ENCODE data around the gene GOLGA1. TPM values are rescaled to one million over a fixed set of nuclear protein-coding genes. Genes with fewer than 3 reads are reported as not detected.
A peak's percentile ranks its signal among the peaks of the same experiment; 100 is the strongest.
"Not testable (repeated sequence)": the region's sequence is repeated elsewhere in the genome, so short reads cannot be mapped to it uniquely, and the experiment has no call there.

GOLGA1 gene
- total RNA-seq, 2 experiments from 2014 or later: 19.0 to 19.2 TPM

DNA sequence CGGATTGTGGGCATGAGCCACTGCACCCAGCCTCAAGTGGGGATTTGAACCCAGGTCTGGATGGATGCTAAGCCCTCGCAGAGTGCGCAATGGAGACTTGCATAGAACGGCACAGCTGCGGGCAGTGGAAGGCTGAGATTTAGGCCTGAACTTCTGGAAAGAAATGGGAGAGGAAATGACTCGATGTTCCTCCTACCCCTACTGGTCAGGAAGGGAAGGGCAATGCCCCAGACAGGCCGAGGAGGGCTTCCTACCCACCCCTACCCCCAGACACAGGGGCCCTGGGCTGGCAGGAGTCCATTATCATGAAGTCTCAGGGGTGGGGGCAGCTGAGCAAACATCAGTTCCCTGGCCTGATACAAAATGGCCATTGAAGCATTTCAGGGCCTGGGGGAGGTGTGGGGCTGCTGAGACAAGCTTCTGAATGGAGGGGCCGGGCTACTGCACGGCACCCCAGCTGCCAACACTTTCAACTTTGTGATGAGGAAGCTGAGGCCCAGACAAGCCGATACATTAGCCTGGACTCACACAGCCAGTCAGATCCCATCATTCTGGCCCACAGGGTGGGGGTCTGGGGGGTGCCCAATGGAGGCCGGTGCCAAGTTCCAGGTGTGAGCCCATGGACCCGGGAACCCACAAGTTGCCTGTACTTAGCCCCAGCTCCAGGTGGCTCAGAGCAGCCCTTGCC lies 101.1 kb downstream of the GOLGA1 start:
- TF ChIP-seq, protein P1, sequence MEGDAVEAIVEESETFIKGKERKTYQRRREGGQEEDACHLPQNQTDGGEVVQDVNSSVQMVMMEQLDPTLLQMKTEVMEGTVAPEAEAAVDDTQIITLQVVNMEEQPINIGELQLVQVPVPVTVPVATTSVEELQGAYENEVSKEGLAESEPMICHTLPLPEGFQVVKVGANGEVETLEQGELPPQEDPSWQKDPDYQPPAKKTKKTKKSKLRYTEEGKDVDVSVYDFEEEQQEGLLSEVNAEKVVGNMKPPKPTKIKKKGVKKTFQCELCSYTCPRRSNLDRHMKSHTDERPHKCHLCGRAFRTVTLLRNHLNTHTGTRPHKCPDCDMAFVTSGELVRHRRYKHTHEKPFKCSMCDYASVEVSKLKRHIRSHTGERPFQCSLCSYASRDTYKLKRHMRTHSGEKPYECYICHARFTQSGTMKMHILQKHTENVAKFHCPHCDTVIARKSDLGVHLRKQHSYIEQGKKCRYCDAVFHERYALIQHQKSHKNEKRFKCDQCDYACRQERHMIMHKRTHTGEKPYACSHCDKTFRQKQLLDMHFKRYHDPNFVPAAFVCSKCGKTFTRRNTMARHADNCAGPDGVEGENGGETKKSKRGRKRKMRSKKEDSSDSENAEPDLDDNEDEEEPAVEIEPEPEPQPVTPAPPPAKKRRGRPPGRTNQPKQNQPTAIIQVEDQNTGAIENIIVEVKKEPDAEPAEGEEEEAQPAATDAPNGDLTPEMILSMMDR (conservative IDR thresholded peaks at IDR 0.05; ENCODE audit: low read length): peak; percentile 69
- TF ChIP-seq EZH2phosphoT487 (IDR thresholded peaks at IDR 0.05; ENCODE audit: borderline replicate concordance, low read depth, low read length): no peak
- Histone ChIP-seq H3K4me1 (ENCODE audit: insufficient read depth, low read length, poor library complexity, severe bottlenecking) (no peaks in the 10 kb centered on the region), H3K79me2 (ENCODE audit: insufficient read depth, low read depth, low read length) (no peaks in the 10 kb centered on the region), H3K9me2 (ENCODE audit: insufficient read depth, low read length) (no peaks in the 10 kb centered on the region), H3K27ac (ENCODE audit: low read depth, low read length, poor library complexity, severe bottlenecking) (no peak overlapping the region), H3K4me2 (ENCODE audit: low read length) (no peak overlapping the region), H3K9me3 (ENCODE audit: low read length) (no peaks in the 10 kb centered on the region), H4K20me1 (ENCODE audit: insufficient read depth, low read length) (no peaks in the 10 kb centered on the region), H2AFZ (ENCODE audit: low read length) (no peak overlapping the region), H3K4me3 (ENCODE audit: low read depth, low read length, poor library complexity, severe bottlenecking) (no peak overlapping the region), H3K36me3 (ENCODE audit: insufficient read depth, low read length) (no peaks in the 10 kb centered on the region)
- peak; percentile 46 for DNase-seq (ENCODE audit: low spot score)
- intact Hi-C loops (cut with micrococcal nuclease; ENCODE audit: unreplicated experiment): no loop called here
- ChIA-PET POLR2A (interaction anchor here (1.1 kb wide), 1 partner anchor 9 kb away, joined by 3 read pairs; no protein-coding TSS in a partner anchor), CTCF (ENCODE audit: unreplicated experiment) (interaction anchor here (0.6 to 1.2 kb wide), 3 partner anchors 9 to 67 kb away, joined by 3 to 5 read pairs (median 5); no protein-coding TSS in a partner anchor)
- BruUV-seq (replicated peaks): no TSS peak

GRCh38 chr9:124838567-124839275 lies 102.2 kb downstream of the GOLGA1 start:
- H3K4me1 ChIP-seq (ENCODE audit: insufficient read depth, low read length, poor library complexity, severe bottlenecking); H4K20me1 ChIP-seq (ENCODE audit: insufficient read depth, low read length); H3K9me3 ChIP-seq (ENCODE audit: low read length); BruUV-seq (replicated peaks); H3K9me2 ChIP-seq (ENCODE audit: insufficient read depth, low read length); H3K4me3 ChIP-seq (ENCODE audit: low read depth, low read length, poor library complexity, severe bottlenecking); H3K79me2 ChIP-seq (ENCODE audit: insufficient read depth, low read depth, low read length); H3K27ac ChIP-seq (ENCODE audit: low read depth, low read length, poor library complexity, severe bottlenecking); intact Hi-C loops (cut with micrococcal nuclease; ENCODE audit: unreplicated experiment); H2AFZ ChIP-seq (ENCODE audit: low read length); CTCF ChIA-PET (ENCODE audit: unreplicated experiment); POLR2A ChIA-PET; DNase-seq (ENCODE audit: low spot score); H3K36me3 ChIP-seq (ENCODE audit: insufficient read depth, low read length); H3K4me2 ChIP-seq (ENCODE audit: low read length): not testable (repeated sequence)

DNA sequence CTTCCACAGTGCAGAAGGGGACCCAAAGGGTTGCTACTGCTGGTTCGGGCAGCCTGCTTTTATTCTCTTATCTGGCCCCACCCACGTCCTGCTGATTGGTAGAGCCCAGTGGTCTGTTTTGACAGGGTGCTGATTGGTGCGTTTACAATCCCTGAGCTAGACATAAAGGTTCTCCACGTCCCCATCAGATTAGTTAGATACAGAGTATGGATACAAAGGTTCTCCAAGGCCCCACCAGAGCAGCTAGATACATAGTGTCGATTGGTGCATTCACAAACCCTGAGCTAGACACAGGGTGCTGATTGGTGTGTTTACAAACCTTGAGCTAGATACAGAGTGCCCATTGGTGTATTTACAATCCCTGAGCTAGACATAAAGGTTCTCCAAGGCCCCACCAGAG lies 102.8 kb downstream of the GOLGA1 start:
- CTCF ChIA-PET (ENCODE audit: unreplicated experiment); BruUV-seq (replicated peaks); intact Hi-C loops (cut with micrococcal nuclease; ENCODE audit: unreplicated experiment); H3K4me2 ChIP-seq (ENCODE audit: low read length); H3K9me2 ChIP-seq (ENCODE audit: insufficient read depth, low read length); H3K9me3 ChIP-seq (ENCODE audit: low read length); POLR2A ChIA-PET; H3K36me3 ChIP-seq (ENCODE audit: insufficient read depth, low read length); H3K27ac ChIP-seq (ENCODE audit: low read depth, low read length, poor library complexity, severe bottlenecking); H3K4me3 ChIP-seq (ENCODE audit: low read depth, low read length, poor library complexity, severe bottlenecking); H2AFZ ChIP-seq (ENCODE audit: low read length); H3K79me2 ChIP-seq (ENCODE audit: insufficient read depth, low read depth, low read length); DNase-seq (ENCODE audit: low spot score); H3K4me1 ChIP-seq (ENCODE audit: insufficient read depth, low read length, poor library complexity, severe bottlenecking); H4K20me1 ChIP-seq (ENCODE audit: insufficient read depth, low read length): not testable (repeated sequence)
